Liver (tissue), 9 donors: ENCODE data around the gene HMGN5. TPM values are rescaled to one million over a fixed set of nuclear protein-coding genes. Genes with fewer than 3 reads are reported as not detected.

ENCODE experiments used
- DNase-seq: peaks from one replicate; pipeline ENCODE4 v3.0.0-alpha.2; 2017; ENCODE audit warnings: low spot score
- H3K27ac ChIP-seq, 2 donors: one replicate each; pipeline ENCODE4 v1.7.0; 2013; ENCODE audit warnings: inconsistent platforms in 2 of 2, low read length in 2 of 2, control low read depth in 1 of 2, low read depth in 1 of 2, mild to moderate bottlenecking in 1 of 2
- H3K27me3 ChIP-seq, 4 donors: one replicate each; pipeline versions ENCODE4 v1.6.1 to v1.7.0; 2013; ENCODE audit warnings: low read length in 3 of 4, inconsistent platforms in 1 of 4, mild to moderate bottlenecking in 1 of 4, moderate library complexity in 1 of 4; ENCODE audit not compliant: control insufficient read depth in 4 of 4, insufficient read depth in 4 of 4
- H3K36me3 ChIP-seq, 4 donors: one replicate each; pipeline versions ENCODE4 v1.6.1 to v1.7.0; 2013; ENCODE audit warnings: low read length in 3 of 4, mild to moderate bottlenecking in 3 of 4, low read depth in 1 of 4, moderate library complexity in 1 of 4; ENCODE audit not compliant: control insufficient read depth in 4 of 4, insufficient read depth in 3 of 4
- H3K4me1 ChIP-seq, 4 donors: one replicate each; pipeline versions ENCODE4 v1.6.1 to v1.7.0; 2013; ENCODE audit warnings: low read length in 3 of 4, mild to moderate bottlenecking in 3 of 4, moderate library complexity in 1 of 4; ENCODE audit not compliant: control insufficient read depth in 4 of 4, insufficient read depth in 4 of 4
- H3K4me3 ChIP-seq, 3 donors: one replicate each; pipeline versions ENCODE4 v1.6.1 to v1.7.0; 2013; ENCODE audit warnings: low read length in 3 of 3, control low read depth in 1 of 3, low read depth in 1 of 3, mild to moderate bottlenecking in 1 of 3
- H3K9ac ChIP-seq, 2 donors: one replicate each; pipeline ENCODE4 v1.7.0; 2013; ENCODE audit warnings: low read length in 2 of 2, mild to moderate bottlenecking in 2 of 2, moderate library complexity in 2 of 2, control low read depth in 1 of 2, low read depth in 1 of 2
- H3K9me3 ChIP-seq, 4 donors: one replicate each; pipeline versions ENCODE4 v1.6.1 to v1.7.0; 2013; ENCODE audit warnings: low read length in 3 of 4; ENCODE audit not compliant: control insufficient read depth in 4 of 4
- ATF3 ChIP-seq: IDR thresholded peaks from 2 replicates; pipeline ENCODE4 v1.6.1; 2016; ENCODE audit warnings: antibody characterized with exemption
- CTCF ChIP-seq: fragments of 150-350 bp; IDR thresholded peaks from 2 replicates; pipeline ENCODE4 v1.5.1; 2017; ENCODE audit warnings: improper control_type of control experiment, low read depth, low read length; ENCODE audit not compliant: missing input control
- EGR1 ChIP-seq, 2 donors: IDR thresholded peaks; 2 replicates each; pipeline ENCODE4 v1.6.1; 2016 to 2018; ENCODE audit warnings: antibody characterized with exemption in 2 of 2, low read depth in 2 of 2
- FOXA1 ChIP-seq: IDR thresholded peaks from 2 replicates; pipeline ENCODE4 v1.6.1; 2016; ENCODE audit warnings: antibody characterized with exemption
- FOXA2 ChIP-seq: IDR thresholded peaks from 2 replicates; pipeline ENCODE4 v1.6.1; 2016; ENCODE audit warnings: antibody characterized with exemption
- GABPA ChIP-seq, 2 donors: IDR thresholded peaks in 1 of 2; conservative IDR thresholded peaks in 1 of 2; 2 replicates each; pipeline ENCODE4 v1.6.1; 2016; ENCODE audit warnings: antibody characterized with exemption in 2 of 2, mild to moderate bottlenecking in 1 of 2, moderate library complexity in 1 of 2
- HNF4A ChIP-seq, 2 donors: conservative IDR thresholded peaks; 2 replicates each; pipeline ENCODE4 v1.6.1; 2016; ENCODE audit warnings: antibody characterized with exemption in 2 of 2, mild to moderate bottlenecking in 2 of 2
- HNF4G ChIP-seq: IDR thresholded peaks from 2 replicates; pipeline ENCODE4 v1.6.1; 2016; ENCODE audit warnings: antibody characterized with exemption
- JUND ChIP-seq, 2 donors: IDR thresholded peaks; 2 replicates each; pipeline ENCODE4 v1.6.1; 2016; ENCODE audit warnings: antibody characterized with exemption in 2 of 2
- MAX ChIP-seq: IDR thresholded peaks from 2 replicates; pipeline ENCODE4 v1.6.1; 2016; ENCODE audit warnings: antibody characterized with exemption
- NR2F2 ChIP-seq: IDR thresholded peaks from 2 replicates; pipeline ENCODE4 v1.6.1; 2016; ENCODE audit warnings: antibody characterized with exemption
- RAD21 ChIP-seq, 2 donors: IDR thresholded peaks; 2 replicates each; pipeline ENCODE4 v1.6.1; 2016; ENCODE audit warnings: antibody characterized with exemption in 2 of 2, mild to moderate bottlenecking in 2 of 2
- REST ChIP-seq: IDR thresholded peaks from 2 replicates; pipeline ENCODE4 v1.6.1; 2016; ENCODE audit warnings: antibody characterized with exemption, mild to moderate bottlenecking
- SP1 ChIP-seq: IDR thresholded peaks from 2 replicates; pipeline ENCODE4 v1.6.1; 2018; ENCODE audit warnings: antibody characterized with exemption, mild to moderate bottlenecking
- TAF1 ChIP-seq: conservative IDR thresholded peaks from 2 replicates; pipeline ENCODE4 v1.6.1; 2016; ENCODE audit warnings: antibody characterized with exemption, mild to moderate bottlenecking
- ZBTB33 ChIP-seq: IDR thresholded peaks from 2 replicates; pipeline ENCODE4 v1.6.1; 2016; ENCODE audit warnings: antibody characterized with exemption
- WGBS: extraction: QIAGEN DNeasy Blood & Tissue Kit; methylation state at CpG from one replicate; pipeline ENCODE4 v1.1.7; 2013; 5-methylcytosine and 5-hydroxymethylcytosine counted together
- polyA plus RNA-seq, 2 donors: library from polyadenylated mRNA; stranded (reverse) in 1 of 2; unstranded in 1 of 2; fragments of 200-250 nt in 1 of 2; fragments of >200 nt in 1 of 2; fragmentation: Nextera tagmentation in 1 of 2; extraction: Ambion mirVana in 1 of 2; gene quantifications; one replicate each; pipeline versions ENCODE4 v1.2.1 to v1.2.3, GENCODE V29; 2013 to 2015
- total RNA-seq, 2 donors: library from RNA; depleted of rRNA; stranded (reverse); fragments of >200 nt; gene quantifications; one replicate each; pipeline ENCODE4 v1.2.3, GENCODE V29; 2014
- donor health status: healthy.
- donor health status: healthy.
- donor health status: healthy.
- donor health status: healthy.
- donor health status: healthy.

HMGN5 gene
- total and polyA plus RNA-seq, 4 donors: 2.0 to 10.5 (median 5.5) TPM

- peaks cover 0 to 3% (median 0%) of the 10 kb centered on the region in 4 donors for H3K4me1 ChIP-seq
- 94% methylated on average over 2 of the region's 2 CpGs for WGBS
Measured at GRCh38 chrX:81205551-81205950, 3.8 kb upstream of the HMGN5 start.

GRCh38 chrX:81202943-81203342 lies 1.2 kb upstream of the HMGN5 start:
- Histone ChIP-seq H3K9ac (peak overlapping the region in 1 of 2 donors; percentile 65), H3K4me3 (peak overlapping the region in 1 of 3 donors; percentile 55), H3K27ac (no peak overlapping the region), H3K4me1 (peaks cover 0 to 3% (median 0%) of the 10 kb centered on the region in 4 donors), H3K9me3 (no peaks in the 10 kb centered on the region), H3K27me3 (no peaks in the 10 kb centered on the region), H3K36me3 (no peaks in the 10 kb centered on the region)
- TF ChIP-seq REST: no peak
- TF ChIP-seq GABPA (IDR thresholded peaks at IDR 0.05 in 1 of 2, conservative IDR thresholded peaks at IDR 0.05 in 1 of 2): no peak
- TF ChIP-seq JUND (IDR thresholded peaks at IDR 0.05): no peak
- no peak for TF ChIP-seq FOXA2
- no peak for TF ChIP-seq TAF1
- no peak for TF ChIP-seq HNF4G
- no peak for TF ChIP-seq RAD21 (IDR thresholded peaks at IDR 0.05)
- no peak for TF ChIP-seq SP1
- TF ChIP-seq ATF3: no peak
- TF ChIP-seq CTCF: no peak
- TF ChIP-seq ZBTB33: no peak
- no peak for TF ChIP-seq MAX
- no peak for TF ChIP-seq NR2F2
- no peak for TF ChIP-seq HNF4A (conservative IDR thresholded peaks at IDR 0.05)
- no peak for TF ChIP-seq FOXA1
- no peak for DNase-seq
- 37% methylated on average over 1 of the region's 1 CpG for WGBS

More at GRCh38 chrX:81205551-81205950, 3.8 kb upstream of the HMGN5 start:
- no peak overlapping the region for H3K27ac ChIP-seq
- no peak for TF ChIP-seq HNF4A (conservative IDR thresholded peaks at IDR 0.05)
- TF ChIP-seq GABPA (IDR thresholded peaks at IDR 0.05 in 1 of 2, conservative IDR thresholded peaks at IDR 0.05 in 1 of 2): no peak
- TF ChIP-seq ZBTB33: no peak
- no peak for TF ChIP-seq JUND (IDR thresholded peaks at IDR 0.05)
- no peak for TF ChIP-seq FOXA2
- no peak for TF ChIP-seq FOXA1
- no peak for TF ChIP-seq ATF3
- TF ChIP-seq SP1: no peak
- no peak for TF ChIP-seq RAD21 (IDR thresholded peaks at IDR 0.05)
- TF ChIP-seq HNF4G: no peak
- no peak for TF ChIP-seq MAX
- TF ChIP-seq EGR1 (IDR thresholded peaks at IDR 0.05; ENCODE audit: low read depth in 2 of 2): no peak
- no peak for TF ChIP-seq NR2F2
- no peaks in the 10 kb centered on the region for H3K9me3 ChIP-seq
- H3K27me3 ChIP-seq: no peaks in the 10 kb centered on the region
- no peaks in the 10 kb centered on the region for H3K36me3 ChIP-seq
- no peak overlapping the region for H3K9ac ChIP-seq
- H3K4me3 ChIP-seq: no peak overlapping the region
- DNase-seq: no peak
